B cell (primary cell): ENCODE measurements around the gene MYH3. TPM values are rescaled to one million over a fixed set of nuclear protein-coding genes. Genes with fewer than 3 reads are reported as not detected.

Experiments used
- ATAC-seq: fragments of 200-7000 bp; cut with Tn5 transposase; one replicate; pipeline ENCODE4 v1.10.0; 2021; ENCODE audit warnings: low read depth, mild to moderate bottlenecking, moderate number of reproducible peaks, moderate library complexity
- CTCF ChIA-PET: fragments of 350-600 bp; sonication (Branson Sonifier 250); formaldehyde crosslinking; loops from one replicate; lab custom pipeline; 2021; ENCODE audit warnings: antibody characterized with exemption, inconsistent platforms; lab: Charles Lee
- POLR2A ChIA-PET: fragments of 350-600 bp; sonication (Branson Sonifier 250); formaldehyde crosslinking; loops from one replicate; lab custom pipeline; 2021; ENCODE audit warnings: antibody characterized with exemption; lab: Charles Lee
- DNase-seq: peaks from one replicate; pipeline ENCODE4 v3.0.0; 2013
- H2AFZ ChIP-seq: 2 replicates; pipeline ENCODE4 v1.6.1; 2012; ENCODE audit warnings: mild to moderate bottlenecking, low read depth, low read length; ENCODE audit not compliant: insufficient read depth, poor library complexity, severe bottlenecking
- H3K27ac ChIP-seq, 2 donors: 1 replicate in 1 of 2; 2 replicates in 1 of 2; pipeline ENCODE4 v1.5.1; 2012 to 2013; ENCODE audit warnings: low read length in 2 of 2, mild to moderate bottlenecking in 2 of 2, moderate library complexity in 1 of 2
- H3K27me3 ChIP-seq, 4 experiments: fragments of 200-600 bp in 1 of 4; sonication (generic) in 1 of 4; replicated peaks in 1 of 4; 1 replicate in 2 of 4; 2 replicates in 2 of 4; pipeline versions ENCODE4 v1.6.1 to v1.7.0; 2013 to 2016; ENCODE audit warnings: low read length in 3 of 4, mild to moderate bottlenecking in 2 of 4, mixed read lengths in 1 of 4, moderate library complexity in 1 of 4; ENCODE audit not compliant: insufficient read depth in 4 of 4, control insufficient read depth in 3 of 4; ENCODE audit errors: control extremely low read depth in 1 of 4
- H3K36me3 ChIP-seq, 2 experiments: replicated peaks in 1 of 2; 1 replicate in 1 of 2; 2 replicates in 1 of 2; pipeline versions ENCODE4 v1.6.1 to v1.7.1; 2013; ENCODE audit warnings: low read length in 1 of 2; ENCODE audit not compliant: insufficient read depth in 2 of 2, control insufficient read depth in 1 of 2; ENCODE audit errors: control extremely low read depth in 1 of 2, extremely low read depth in 1 of 2
- H3K4me1 ChIP-seq, 2 donors: fragments of 200-600 bp in 1 of 2; sonication (generic) in 1 of 2; 1 replicate in 1 of 2; 2 replicates in 1 of 2; pipeline versions ENCODE4 v1.5.1 to v1.6.1; 2013 to 2017; ENCODE audit warnings: low read length in 2 of 2; ENCODE audit not compliant: control insufficient read depth in 2 of 2, insufficient read depth in 2 of 2
- H3K4me2 ChIP-seq: replicated peaks from 2 replicates; pipeline ENCODE3; 2012; ENCODE audit warnings: mild to moderate bottlenecking, low read depth, low read length; ENCODE audit not compliant: poor library complexity, severe bottlenecking
- H3K4me3 ChIP-seq, 5 experiments: fragments of 200-600 bp in 1 of 5; sonication (generic) in 1 of 5; 1 replicate in 3 of 5; 2 replicates in 2 of 5; pipeline versions ENCODE4 v1.5.1 to v1.7.0; 2011 to 2016; ENCODE audit warnings: low read length in 4 of 5, mild to moderate bottlenecking in 4 of 5, low read depth in 2 of 5, control low read depth in 1 of 5, moderate library complexity in 1 of 5; ENCODE audit not compliant: insufficient read depth in 1 of 5; ENCODE audit errors: control extremely low read depth in 1 of 5, extremely low read depth in 1 of 5
- H3K79me2 ChIP-seq: fragments of 200-600 bp; sonication (generic); one replicate; pipeline ENCODE4 v1.6.0; 2016; ENCODE audit warnings: low read length; ENCODE audit not compliant: control insufficient read depth, insufficient read depth
- H3K9ac ChIP-seq: fragments of 200-600 bp; sonication (generic); 2 replicates; pipeline ENCODE4 v1.6.1; 2017; ENCODE audit warnings: mild to moderate bottlenecking, low read length, moderate library complexity
- H3K9me3 ChIP-seq, 3 donors: one replicate each; pipeline versions ENCODE4 v1.6.1 to v1.7.1; 2013; ENCODE audit warnings: low read length in 2 of 3; ENCODE audit not compliant: control insufficient read depth in 2 of 3, insufficient read depth in 1 of 3; ENCODE audit errors: control extremely low read depth in 1 of 3
- H4K20me1 ChIP-seq: 2 replicates; pipeline ENCODE4 v1.6.0; 2012; ENCODE audit warnings: mild to moderate bottlenecking, low read length; ENCODE audit not compliant: insufficient read depth, control insufficient read depth, poor library complexity, severe bottlenecking
- H3K27ac Mint-ChIP-seq: one replicate; pipeline ENCODE4 v1.8.0; 2021; ENCODE audit warnings: mixed read lengths
- H3K27me3 Mint-ChIP-seq: one replicate; pipeline ENCODE4 v1.8.0; 2021; ENCODE audit warnings: mixed read lengths
- H3K4me1 Mint-ChIP-seq: one replicate; pipeline ENCODE4 v1.8.0; 2021; ENCODE audit warnings: mixed read lengths
- H3K4me3 Mint-ChIP-seq: one replicate; pipeline ENCODE4 v1.8.0; 2021; ENCODE audit warnings: mixed read lengths
- H3K9me3 Mint-ChIP-seq: one replicate; pipeline ENCODE4 v1.8.0; 2022; ENCODE audit warnings: mixed read lengths; ENCODE audit not compliant: insufficient read depth
- CTCF ChIP-seq: fragments of 200-600 bp; IDR thresholded peaks from one replicate; pipeline ENCODE4 v1.8.0; 2022; ENCODE audit warnings: antibody characterized with exemption, mild to moderate bottlenecking
- EZH2 ChIP-seq: IDR thresholded peaks from 2 replicates; pipeline ENCODE4 v1.6.1; 2012; ENCODE audit warnings: borderline replicate concordance, low read depth, mild to moderate bottlenecking, moderate library complexity, low read length; ENCODE audit not compliant: insufficient read depth, poor library complexity, severe bottlenecking
- whole genome bisulfite sequencing: methylation state at CpG from one replicate; pipeline ENCODE4 v1.1.5; 2013; ENCODE audit warnings: missing lambda C conversion rate; ENCODE audit not compliant: insufficient coverage; 5-methylcytosine and 5-hydroxymethylcytosine counted together
- intact Hi-C: fragments of 100-400 bp; cut with micrococcal nuclease; formaldehyde crosslinking; loops from one replicate; pipeline ENCODE4 v1.10.0; 2022
- polyA plus RNA-seq: library from polyadenylated mRNA; depleted of rRNA; stranded (reverse); fragments of >200 nt; gene quantifications from 2 replicates; pipeline ENCODE4 v1.2.3, GENCODE V29; 2012
- total RNA-seq, 2 donors: library from RNA; stranded (reverse); fragments of 120-200 nt in 1 of 2; gene quantifications; 1 replicate in 1 of 2; 2 replicates in 1 of 2; pipeline versions ENCODE4 v1.2.3 to v1.2.4, GENCODE V29; 2013 to 2022

Gene MYH3
- total and polyA plus RNA-seq, 2 donors (not counting 1 experiment from before 2014, with no cell fraction given), result 9.4 to 10.9 TPM

- Histone ChIP-seq H3K79me2 (no peaks in the 10 kb centered on the region), H3K4me3 (no peak overlapping the region), H3K9me3 (no peaks in the 10 kb centered on the region), H3K27ac (no peak overlapping the region), H3K4me1 (peaks cover 6% of the 10 kb centered on the region in 2 donors), H3K9ac (no peak overlapping the region), H3K36me3 (peaks cover 0 to 3% of the 10 kb centered on the region in 2 experiments), H3K27me3 (no peaks in the 10 kb centered on the region), H2AFZ (no peak overlapping the region), H4K20me1 (no peaks in the 10 kb centered on the region), H3K4me2 (no peak overlapping the region)
- TF ChIP-seq CTCF (no peak), EZH2 (no peak)
- Mint-ChIP-seq H3K4me1 (peaks cover 10% of the 10 kb centered on the region), H3K27ac (no peak overlapping the region), H3K9me3 (no peaks in the 10 kb centered on the region), H3K4me3 (no peak overlapping the region), H3K27me3 (peaks cover 3% of the 10 kb centered on the region)
- 92% methylated on average over 2 of the region's 5 CpGs for WGBS
- POLR2A ChIA-PET, result no interaction called here
- CTCF ChIA-PET, result interaction anchor here (1.1 to 1.7 kb wide), 2 partner anchors 33 to 196 kb away, joined by 4 to 6 read pairs; no protein-coding TSS in a partner anchor
- DNase-seq, result no peak
- ATAC-seq, result no peak
- intact Hi-C loops, result no loop called here
Measured at GRCh38 chr17:10649602-10650001, 7.5 kb downstream of the MYH3 start.

- H3K4me1 ChIP-seq, result peaks cover 6% of the 10 kb centered on the region in 2 donors
- no peaks in the 10 kb centered on the region for H3K9me3 ChIP-seq
- Mint-ChIP-seq H3K9me3 (no peaks in the 10 kb centered on the region), H3K27ac (no peak overlapping the region), H3K4me3 (no peak overlapping the region), H3K27me3 (no peaks in the 10 kb centered on the region), H3K4me1 (peaks cover 10% of the 10 kb centered on the region)
- H3K27ac ChIP-seq, result no peak overlapping the region
- H2AFZ ChIP-seq, result no peak overlapping the region
- H3K27me3 ChIP-seq, result no peaks in the 10 kb centered on the region
- H3K9ac ChIP-seq, result no peak overlapping the region
- H3K79me2 ChIP-seq, result no peaks in the 10 kb centered on the region
- POLR2A ChIA-PET, result no interaction called here
- no peak overlapping the region for H3K4me2 ChIP-seq
- WGBS, result 97% methylated on average over 3 of the region's 3 CpGs
- peaks cover 0 to 10% of the 10 kb centered on the region in 2 experiments for H3K36me3 ChIP-seq
- no peaks in the 10 kb centered on the region for H4K20me1 ChIP-seq
- intact Hi-C loops, result no loop called here
- CTCF ChIA-PET, result interaction anchor here (1.1 kb wide), 1 partner anchor 196 kb away, joined by 4 read pairs; no protein-coding TSS in a partner anchor
- no peak overlapping the region for H3K4me3 ChIP-seq
- TF ChIP-seq EZH2 (no peak), CTCF (no peak)
- ATAC-seq (no peak), DNase-seq (no peak)
Measured at GRCh38 chr17:10648956-10649355, 8.2 kb downstream of the MYH3 start.
